HG03439 (cell line): ENCODE results near the gene PET100.
"Not testable (repeated sequence)": the region's sequence is repeated elsewhere in the genome, so short reads cannot be mapped to it uniquely, and the experiment has no call there.

Experiments
- ATAC-seq: cut with Tn5 transposase; IDR thresholded peaks from one replicate; pipeline ENCODE4 v1.9.1; 2021; ENCODE audit warnings: mild to moderate bottlenecking, moderate library complexity; ENCODE audit not compliant: unreplicated experiment

Gene PET100

DNA sequence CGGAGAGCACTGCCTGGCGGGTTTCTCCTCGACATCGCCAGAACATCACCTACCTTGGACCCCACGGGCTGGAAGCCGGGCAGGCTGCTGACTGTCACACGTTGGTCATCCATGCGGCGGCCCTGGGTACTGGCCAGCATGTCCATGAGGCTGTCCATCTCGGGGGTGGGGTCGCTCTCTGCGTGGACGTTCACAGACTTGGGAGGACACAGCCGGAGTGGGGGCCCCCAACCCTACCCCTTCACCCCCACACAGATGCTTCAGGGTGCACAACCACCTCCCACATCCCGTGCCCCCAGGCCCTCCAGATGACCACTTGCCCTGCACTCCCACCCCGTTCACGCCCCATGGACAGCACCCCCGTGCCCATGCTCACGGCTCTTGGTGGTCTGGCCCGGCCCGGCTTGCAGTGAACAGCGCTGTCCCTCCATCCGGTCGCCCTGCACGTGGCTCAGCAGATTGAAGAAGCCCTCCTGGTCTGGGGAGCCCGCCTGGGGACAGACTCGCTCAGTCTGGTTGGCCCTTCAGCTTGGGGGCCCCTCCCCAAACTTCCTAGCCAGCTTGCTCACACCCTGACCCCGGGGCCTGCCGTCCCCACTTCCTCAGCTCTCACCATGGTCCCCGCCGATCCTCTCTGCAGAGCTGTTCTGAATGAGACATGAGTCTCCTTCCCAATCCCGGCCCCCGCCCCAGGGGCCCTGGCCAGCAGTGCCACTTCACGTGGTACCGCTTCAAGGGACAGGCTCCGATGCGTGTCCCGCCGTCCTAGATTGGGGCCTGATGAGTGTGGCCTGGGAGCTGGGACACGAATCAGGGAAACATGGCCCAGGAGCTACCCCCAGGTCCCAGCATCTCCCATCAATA lies 3.0 kb downstream of the PET100 start:
- ATAC-seq: no peak

DNA sequence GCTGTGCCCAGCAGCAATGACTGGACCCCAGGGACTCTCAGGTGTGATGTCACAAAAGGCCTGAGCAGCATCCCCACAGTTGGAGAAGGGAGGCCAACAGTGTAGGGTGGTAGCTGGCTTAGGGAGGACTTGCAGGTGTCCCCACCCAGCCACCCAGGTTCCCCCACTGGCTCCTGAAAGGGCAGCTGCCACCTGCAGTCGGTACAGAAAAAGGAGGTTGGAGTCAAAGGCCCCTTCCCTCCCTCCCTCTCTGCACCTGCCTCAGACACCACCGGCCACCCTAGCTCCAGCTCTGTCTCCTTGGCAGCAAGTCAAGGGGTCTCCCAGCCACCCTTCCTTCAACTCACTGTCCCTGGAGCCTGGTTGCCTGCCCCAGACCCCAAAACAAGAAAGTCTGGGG lies 4.1 kb downstream of the PET100 start, which contains the start of gene PCP2:
PCP2 (minus strand) TSS at position 22 of the 400 bp plus-strand sequence. CDS start 262 bp downstream, outside the sequence.
- ATAC-seq: no peak

DNA sequence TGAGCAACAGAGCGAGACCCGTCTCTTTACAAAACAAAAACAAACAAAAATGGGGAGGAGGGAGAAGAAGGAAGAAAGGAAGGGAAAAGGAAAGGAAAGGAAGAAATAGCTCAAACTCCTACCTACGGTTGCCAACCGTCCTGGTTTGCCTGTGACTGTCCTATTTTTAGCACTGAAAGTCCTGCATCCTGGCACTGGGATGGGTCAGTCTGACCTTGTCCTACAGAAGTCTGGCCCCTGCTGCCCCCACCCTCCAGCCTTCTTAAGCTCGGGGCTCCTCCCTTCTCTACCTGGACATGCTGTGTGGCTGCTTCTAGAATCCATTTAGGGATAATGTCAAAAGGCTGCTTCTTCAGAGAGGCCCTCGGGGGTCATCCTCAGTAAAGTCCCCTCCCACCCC lies 6.1 kb downstream of the PET100 start:
- no peak for ATAC-seq

DNA sequence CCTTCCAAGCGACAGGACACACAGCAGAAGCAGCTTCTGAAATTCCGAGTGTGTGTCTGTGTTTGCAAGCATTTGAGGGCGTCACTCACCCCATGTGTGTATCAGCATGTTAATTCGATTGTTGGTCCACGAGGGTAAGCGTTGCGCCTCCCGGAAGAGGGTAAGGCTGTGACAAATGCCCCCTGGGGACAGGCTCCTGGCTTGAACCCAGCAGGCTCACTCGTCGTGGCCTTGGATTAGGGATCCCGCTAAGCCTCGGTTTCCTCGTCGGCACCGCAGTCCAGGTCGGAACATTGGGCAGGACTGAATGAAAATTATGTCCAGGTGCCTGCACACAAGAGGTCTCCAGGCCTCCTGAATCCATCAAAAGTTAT lies 6.7 kb downstream of the PET100 start:
- no peak for ATAC-seq

DNA sequence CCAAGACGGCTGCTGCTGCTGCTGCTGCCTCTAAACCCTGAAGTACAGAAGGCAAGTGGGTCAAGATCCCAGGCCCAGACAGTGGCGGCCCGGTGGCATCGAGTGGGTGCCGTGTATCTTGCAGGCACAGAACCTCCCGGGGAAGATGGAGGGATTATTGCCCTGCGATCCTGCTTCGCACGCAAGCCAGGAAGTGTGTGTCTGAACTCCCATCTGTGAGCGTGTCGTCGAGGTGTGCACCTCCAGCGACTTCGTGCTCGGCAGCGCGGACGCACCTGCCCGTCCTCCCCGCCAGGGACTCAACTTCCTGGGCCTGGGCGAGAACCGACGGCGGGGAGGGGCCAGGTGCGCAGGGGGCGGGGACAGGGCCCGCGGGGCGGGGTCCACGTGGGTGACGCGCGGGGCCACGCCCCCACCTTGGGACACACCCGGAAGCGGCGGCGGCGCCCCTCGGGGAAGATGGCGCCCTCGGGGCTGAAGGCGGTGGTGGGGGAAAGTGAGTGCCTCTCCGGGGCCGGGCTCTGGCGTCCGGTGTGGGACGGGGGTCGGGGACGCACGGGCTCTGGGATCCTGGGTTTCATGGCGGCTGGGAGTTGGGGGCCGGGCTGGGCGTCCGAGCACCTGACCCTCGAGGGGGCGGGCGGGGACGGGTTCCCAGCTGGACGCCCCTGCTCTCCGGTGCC lies 7.2 kb downstream of the PET100 start, which contains the start of gene STXBP2:
STXBP2 (plus strand) TSS at position 420 of the 683 bp plus-strand sequence; CDS start at position 460, 40 bp downstream.
- ATAC-seq: peak; percentile 60

DNA sequence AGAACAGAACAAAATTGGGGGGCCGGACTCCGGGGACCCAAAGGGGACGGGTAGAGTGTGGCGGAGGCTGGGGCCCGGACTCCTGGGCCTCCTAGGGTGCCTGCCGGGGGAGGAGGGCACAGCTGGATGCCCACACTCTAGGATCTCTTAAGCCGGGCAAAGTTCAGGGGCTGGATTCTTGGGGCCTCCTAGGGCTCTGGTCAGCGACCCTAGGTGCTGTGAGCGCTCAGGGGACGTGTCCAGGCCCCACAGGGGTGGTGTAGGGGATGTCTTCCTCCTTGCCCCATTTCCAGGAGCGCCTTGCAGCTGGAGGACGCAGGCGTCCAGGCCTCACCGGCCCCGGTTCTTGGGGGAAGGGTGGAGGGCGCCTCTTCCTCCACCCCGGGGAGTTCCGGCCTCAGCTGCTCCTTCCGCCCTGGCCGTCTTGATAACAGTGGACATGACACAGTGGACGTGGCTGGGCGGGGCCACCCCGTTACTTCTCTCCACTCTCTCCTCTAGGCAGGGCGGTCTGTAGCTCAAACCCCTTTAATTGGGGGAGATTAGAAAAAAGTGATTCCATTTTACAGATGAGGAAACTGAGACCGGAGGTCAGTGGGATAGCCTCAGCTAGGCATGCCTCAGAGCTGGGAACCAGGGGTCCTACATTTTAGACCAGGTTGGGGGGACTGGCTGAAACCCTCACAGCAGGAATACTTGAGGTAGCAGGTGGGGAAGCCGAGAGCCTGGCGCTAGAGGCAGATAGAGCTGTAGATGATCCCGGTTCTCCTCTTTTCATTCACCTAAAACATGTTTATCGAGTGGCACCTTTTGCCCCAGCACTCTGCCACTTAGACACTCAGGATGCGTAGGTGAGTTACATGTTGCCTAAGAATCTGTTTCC lies 8.0 kb downstream of the PET100 start:
- ATAC-seq: peak; percentile 40

DNA sequence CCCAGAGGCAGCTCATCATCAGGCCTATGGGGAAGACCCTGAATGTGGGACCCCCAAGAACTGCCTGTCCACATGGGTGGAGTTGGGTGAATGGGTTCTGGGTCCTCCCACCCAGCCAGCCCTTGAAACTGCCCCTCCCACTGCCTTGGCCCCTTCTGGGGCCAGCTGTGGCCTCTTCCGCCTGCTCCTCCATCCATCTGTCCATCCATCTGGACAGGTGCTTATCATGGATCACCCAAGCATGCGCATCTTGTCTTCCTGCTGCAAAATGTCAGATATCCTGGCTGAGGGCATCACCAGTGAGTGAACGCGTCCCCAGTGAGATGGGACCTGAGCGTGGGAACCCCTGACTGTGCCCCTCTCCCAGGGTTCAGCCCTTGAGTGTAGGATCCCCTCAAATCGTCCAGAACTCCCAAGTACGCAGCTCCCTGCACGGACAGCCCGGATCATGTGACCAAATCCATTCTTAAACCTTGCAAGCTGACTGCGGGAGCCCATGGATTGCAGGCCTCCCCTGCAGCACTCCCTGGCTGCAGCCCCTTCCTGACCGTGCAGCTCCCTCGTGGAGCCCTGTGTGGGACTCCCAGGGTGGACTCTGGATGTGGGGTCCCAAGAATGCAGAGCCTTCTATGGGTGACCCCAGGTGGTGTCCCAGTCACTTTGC lies 9.3 kb downstream of the PET100 start:
- no peak for ATAC-seq

DNA sequence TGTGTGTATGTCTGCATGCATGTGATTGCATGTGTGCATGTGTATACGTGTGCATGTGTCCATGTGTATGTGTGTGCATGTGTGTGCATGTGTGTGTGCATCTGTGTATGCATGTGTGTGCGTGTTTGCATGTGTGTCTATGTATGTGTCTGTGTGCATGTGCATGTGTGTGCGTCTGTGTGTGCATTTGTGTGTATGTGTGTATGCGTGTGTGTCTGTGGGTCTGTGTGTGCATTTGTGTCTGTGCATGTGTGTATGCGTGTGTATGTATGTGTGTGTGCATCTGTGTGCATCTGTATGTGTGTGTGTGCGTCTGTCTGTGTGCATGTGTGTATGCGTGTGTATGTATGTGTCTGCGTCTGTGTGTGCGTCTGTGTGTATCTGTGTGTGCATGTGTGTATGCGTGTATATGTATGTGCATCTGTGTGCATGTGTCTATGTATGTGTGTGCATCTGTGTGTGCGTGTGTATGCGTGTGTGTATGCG lies 10.3 kb downstream of the PET100 start:
- no peak for ATAC-seq

DNA sequence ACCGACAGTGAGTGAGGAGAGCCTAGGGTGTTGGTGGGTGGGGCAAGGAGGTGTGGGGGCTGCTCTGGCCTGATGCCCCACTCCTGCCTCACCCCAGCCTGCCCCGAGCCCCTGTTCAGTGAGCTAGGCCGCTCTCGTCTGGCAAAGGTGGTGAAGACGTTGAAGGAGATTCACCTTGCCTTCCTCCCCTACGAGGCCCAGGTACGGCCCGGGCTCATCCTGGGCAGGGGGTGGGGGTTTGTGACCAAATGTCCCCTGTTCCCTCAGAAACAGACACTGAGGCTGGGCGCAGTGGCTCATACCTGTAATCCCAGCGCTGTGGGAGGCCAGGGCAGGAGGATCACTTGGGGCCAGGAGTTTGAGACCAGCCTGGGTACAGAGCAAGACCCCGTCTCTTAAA lies 11.2 kb downstream of the PET100 start:
- no peak for ATAC-seq

DNA sequence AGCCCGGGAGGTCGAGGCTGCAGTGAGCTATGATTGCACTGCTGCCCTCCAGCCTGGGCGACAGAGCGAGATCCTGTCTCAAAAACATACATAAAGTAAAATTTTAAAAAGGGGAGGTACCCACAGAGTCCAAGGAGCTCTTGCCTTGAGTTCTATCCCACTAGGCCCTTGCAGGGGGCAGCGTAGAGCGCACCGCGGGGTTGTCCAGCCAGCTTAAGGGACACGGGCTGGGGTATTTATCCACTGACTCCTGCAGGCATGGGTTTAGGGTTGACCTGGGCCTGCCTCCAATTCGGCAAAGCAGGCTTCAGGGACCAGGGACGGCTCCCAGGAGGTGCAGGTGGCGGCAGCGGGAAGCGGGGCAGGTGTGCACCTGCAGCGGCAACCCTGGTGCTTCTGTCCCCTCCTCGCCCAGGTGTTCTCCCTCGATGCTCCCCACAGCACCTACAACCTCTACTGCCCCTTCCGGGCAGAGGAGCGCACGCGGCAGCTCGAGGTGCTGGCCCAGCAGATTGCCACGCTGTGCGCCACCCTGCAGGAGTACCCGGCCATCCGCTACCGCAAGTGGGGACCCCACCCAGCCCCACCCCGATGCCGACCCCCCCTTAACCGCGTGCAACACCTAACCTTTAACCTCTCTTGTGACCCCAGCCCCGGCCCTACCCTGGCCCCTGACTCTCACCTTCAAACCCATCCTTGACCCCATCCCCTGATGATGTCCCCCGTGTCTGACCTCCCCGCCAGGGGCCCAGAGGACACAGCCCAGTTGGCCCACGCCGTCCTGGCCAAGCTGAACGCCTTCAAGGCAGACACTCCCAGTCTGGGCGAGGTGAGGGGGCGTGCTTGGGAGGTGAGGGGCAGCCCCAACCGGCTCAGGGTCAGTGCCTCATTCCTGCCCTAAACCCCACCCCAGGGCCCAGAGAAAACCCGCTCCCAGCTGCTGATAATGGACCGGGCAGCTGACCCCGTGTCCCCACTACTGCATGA lies 12.0 kb downstream of the PET100 start:
- no peak for ATAC-seq

DNA sequence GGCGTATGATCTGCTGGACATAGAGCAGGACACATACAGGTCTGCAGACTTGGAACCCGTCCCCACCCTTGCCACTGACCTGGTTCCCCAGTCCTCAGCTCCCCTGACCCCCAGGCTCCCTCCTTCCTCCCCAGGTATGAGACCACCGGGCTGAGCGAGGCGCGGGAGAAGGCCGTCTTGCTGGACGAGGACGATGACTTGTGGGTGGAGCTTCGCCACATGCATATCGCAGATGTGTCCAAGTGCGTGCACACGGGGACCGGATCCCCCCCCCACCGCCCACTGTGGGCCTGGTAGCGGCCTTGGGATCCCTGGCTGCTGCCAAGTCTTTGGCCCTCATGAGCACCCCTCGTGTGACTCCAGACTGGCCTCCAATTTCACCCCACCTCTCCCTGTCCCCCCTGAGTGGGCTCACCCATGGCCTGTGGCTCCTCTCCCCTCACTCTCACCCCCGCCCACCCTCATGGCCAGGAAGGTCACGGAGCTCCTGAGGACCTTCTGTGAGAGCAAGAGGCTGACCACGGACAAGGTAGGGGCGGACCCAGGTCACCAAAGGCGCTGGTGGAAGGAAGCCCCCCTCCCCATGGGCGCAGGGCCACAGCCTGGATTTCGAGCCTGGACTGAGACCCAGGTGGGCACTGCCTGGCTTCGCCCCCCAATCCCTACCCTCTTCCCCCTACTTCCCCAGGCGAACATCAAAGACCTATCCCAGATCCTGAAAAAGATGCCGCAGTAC lies 12.9 kb downstream of the PET100 start:
- no peak for ATAC-seq

DNA sequence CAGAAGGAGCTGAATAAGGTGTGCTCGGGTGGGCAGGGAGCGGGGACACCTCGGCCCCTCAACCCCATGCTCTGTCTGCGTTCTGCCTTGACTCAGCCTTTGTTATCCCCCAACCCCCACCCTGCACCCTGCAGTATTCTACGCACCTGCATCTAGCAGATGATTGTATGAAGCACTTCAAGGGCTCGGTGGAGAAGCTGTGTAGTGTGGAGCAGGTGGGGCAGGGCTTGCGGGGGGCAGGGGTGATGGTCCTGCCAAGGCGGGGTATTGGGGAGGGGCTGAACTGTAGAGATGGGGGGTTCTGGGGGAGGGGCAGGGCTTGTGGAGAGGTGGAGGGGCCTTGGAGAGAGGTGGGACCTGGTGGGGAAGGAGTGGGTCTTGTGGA lies 13.4 kb downstream of the PET100 start:
- ATAC-seq: no peak

DNA sequence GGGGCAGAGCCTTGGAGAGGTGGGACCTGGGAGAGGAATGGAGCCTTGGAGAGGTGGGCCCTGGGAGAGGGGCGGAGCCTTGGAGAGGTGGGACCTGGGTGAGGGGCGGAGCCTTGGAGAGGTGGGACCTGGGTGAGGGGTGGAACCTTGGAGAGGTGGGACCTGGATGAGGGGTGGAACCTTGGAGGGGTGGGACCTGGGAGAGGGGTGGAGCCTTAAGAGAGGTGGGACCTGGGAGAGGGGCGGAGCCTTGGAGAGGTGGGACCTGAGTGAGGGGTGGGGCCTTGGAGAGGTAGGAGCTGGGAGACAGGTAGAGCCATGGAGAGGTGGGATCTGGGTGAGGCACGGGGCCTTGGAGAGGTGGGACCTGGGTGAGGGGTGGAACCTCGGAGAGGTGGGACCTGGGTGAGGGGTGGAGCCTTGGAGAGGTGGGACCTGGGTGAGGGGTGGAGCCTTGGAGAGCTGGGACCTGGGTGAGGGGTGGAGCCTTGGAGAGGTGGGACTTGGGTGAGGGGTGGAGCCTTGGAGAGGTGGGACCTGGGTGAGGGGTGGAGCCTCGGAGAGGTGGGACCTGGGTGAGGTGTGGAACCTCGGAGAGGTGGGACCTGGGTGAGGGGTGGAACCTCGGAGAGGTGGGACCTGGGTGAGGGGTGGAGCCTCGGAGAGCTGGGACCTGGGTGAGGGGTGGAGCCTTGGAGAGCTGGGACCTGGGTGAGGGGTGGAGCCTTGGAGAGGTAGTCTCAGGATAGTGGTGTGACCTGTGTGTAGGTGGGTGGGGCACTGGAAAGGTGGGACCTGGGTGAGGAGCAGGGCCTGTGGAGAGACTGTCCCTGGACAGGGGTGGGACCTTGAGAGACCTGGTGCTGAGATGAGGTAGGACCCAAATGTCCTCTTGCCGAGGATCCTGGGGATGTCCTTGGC lies 14.3 kb downstream of the PET100 start:
- not testable (repeated sequence) for ATAC-seq

DNA sequence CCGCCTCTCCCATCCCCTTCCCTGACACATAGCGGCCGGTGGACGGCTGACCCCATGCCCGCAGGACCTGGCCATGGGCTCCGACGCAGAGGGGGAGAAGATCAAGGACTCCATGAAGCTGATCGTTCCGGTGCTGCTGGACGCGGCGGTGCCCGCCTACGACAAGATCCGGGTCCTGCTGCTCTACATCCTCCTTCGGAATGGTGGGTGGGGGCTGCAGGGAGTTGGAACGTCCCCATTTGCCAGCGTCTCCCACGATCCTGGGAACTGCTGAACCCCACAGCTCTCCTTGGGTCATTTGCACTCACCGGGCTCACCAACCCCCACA lies 14.9 kb downstream of the PET100 start:
- ATAC-seq: no peak

DNA sequence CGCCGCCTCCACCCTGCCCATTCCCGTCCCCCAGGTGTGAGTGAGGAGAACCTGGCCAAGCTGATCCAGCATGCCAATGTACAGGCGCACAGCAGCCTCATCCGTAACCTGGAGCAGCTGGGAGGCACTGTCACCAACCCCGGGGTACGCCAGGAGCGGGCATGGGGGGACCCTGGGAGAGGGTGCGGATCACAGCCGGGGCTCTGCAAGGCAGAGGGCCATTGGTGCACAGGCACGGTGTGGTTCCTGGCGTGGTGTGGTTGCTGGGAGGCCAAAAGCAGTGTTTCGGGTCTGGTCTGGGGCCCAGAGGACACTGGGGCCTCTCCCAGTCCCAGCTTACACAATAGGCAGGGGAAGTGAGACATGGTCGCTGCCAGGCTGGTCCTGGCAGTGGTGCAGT lies 15.6 kb downstream of the PET100 start:
- ATAC-seq: no peak

DNA sequence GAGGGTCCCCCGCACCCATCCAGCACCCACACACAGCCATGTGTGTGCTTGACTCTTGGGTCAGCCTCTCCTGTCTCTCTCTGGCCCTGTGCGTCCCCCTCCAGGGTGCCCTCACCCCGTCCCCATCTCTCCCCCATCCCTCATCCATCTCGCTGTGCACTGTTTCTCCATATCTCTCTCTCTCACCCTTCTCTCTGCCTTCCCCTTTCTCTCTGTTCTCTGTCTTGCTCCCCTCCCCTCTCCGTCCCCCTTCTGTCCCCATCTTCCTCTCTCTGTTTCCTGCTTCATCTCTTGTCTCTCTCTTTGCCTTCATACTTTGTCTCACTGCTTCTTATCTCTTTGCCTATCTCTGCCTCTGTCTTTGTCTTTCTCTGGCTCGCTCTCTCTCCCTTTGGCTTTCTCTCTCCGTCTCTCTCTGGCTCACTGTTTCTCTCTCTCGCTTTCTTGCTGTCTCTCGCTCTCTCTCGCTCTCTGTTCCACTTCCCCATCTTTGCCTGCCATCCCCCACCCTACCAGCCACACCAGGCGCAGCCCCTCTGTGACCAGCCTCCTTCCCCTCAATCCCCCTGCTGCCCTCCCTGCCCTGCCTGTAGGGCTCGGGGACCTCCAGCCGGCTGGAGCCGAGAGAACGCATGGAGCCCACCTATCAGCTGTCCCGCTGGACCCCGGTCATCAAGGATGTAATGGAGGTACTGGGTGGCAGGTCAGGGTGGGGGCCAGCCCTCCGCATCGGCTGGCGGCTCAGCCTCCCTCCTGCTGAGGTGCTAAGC lies 16.2 kb downstream of the PET100 start:
- no peak for ATAC-seq

DNA sequence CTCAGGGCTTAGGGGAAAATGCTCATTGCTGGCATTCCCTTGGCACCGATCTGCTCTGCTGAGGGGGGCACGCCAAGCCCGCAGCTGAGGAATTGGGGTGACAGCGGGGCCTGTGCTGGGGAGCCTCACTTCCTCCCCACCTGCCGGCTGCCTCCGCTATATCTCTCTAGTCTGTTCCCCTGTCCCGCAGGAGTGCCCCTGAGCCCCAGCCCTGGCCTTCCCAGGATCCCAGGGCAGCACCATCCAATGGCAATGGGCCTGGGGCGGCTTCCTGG lies 16.8 kb downstream of the PET100 start:
- no peak for ATAC-seq
